K562 (cell line): ENCODE results near the gene DND1. TPM values are rescaled to one million over a fixed set of nuclear protein-coding genes. Genes with fewer than 3 reads are reported as not detected.

Source experiments
- BRD4 ChIP-seq: fragments of 200-600 bp; sonication (generic); IDR thresholded peaks from 2 replicates; pipeline ENCODE4 v1.6.1; 2017; ENCODE audit warnings: inconsistent platforms
- CEBPB ChIP-seq: fragments of 450-650 bp; IDR thresholded peaks from 2 replicates; pipeline ENCODE4 v1.6.1; 2016; ENCODE audit warnings: missing genetic modification characterization, missing compliant biosample characterization
- CEBPG ChIP-seq, 3 experiments: fragments of 200-800 bp in 1 of 3; sonication (Bioruptor generic) in 1 of 3; sonication (generic) in 1 of 3; formaldehyde crosslinking in 1 of 3; IDR thresholded peaks in 2 of 3; conservative IDR thresholded peaks in 1 of 3; 2 replicates each; pipeline versions ENCODE4 v1.6.1 to v1.8.0; 2016 to 2022; ENCODE audit warnings: missing compliant biosample characterization in 2 of 3, missing genetic modification characterization in 2 of 3, mild to moderate bottlenecking in 1 of 3, missing genetic modification reagents in 1 of 3
- EHMT2 ChIP-seq: fragments of 450-650 bp; IDR thresholded peaks from 2 replicates; pipeline ENCODE4 v1.6.1; 2018; ENCODE audit warnings: antibody characterized with exemption
- HSF4 ChIP-seq: fragments of 250-450 bp; sonication (Bioruptor Pico); IDR thresholded peaks from 2 replicates; pipeline ENCODE4 v2.1.2; 2022; ENCODE audit warnings: mild to moderate bottlenecking, moderate library complexity, borderline replicate concordance
- ILK ChIP-seq: fragments of 450-650 bp; IDR thresholded peaks from 2 replicates; pipeline ENCODE4 v1.6.1; 2016; ENCODE audit warnings: missing genetic modification characterization, low read depth, mild to moderate bottlenecking, missing compliant biosample characterization, moderate library complexity, borderline replicate concordance
- SIN3B ChIP-seq: fragments of 450-650 bp; IDR thresholded peaks from 2 replicates; pipeline ENCODE4 v1.6.1; 2017; ENCODE audit warnings: low read depth, mild to moderate bottlenecking, moderate library complexity
- SUPT5H ChIP-seq: fragments of 450-650 bp; IDR thresholded peaks from 2 replicates; pipeline ENCODE4 v1.6.1; 2016
- ZNF121 ChIP-seq: sonication (generic); formaldehyde crosslinking; conservative IDR thresholded peaks from 2 replicates; pipeline ENCODE4 v1.8.0; 2022; ENCODE audit warnings: missing genetic modification reagents
- polyA plus RNA-seq, 8 experiments: library from polyadenylated mRNA; depleted of rRNA in 4 of 8; stranded (reverse) in 5 of 8; unstranded in 3 of 8; fragments of >200 nt; fragmentation: Nextera tagmentation in 2 of 8; fragmentation: Illumina TruSeq in 1 of 8; extraction: Ambion mirVana in 2 of 8; extraction: Trizol in 1 of 8; gene quantifications; 2 replicates each; pipeline versions ENCODE4 v1.2.1 to v1.2.3, GENCODE V29; 2011 to 2014; ENCODE audit warnings: inconsistent platforms in 1 of 8, missing spikeins in 1 of 8
- total RNA-seq, 7 experiments: library from RNA; depleted of rRNA in 6 of 7; stranded (reverse); fragments of >200 nt in 6 of 7; fragmentation: Illumina TruSeq in 2 of 7; extraction: Trizol in 2 of 7; gene quantifications; 2 replicates each; pipeline versions ENCODE4 v1.2.1 to v1.2.3, GENCODE V29; 2011 to 2021; ENCODE audit warnings: low replicate concordance in 1 of 7
- TF ChIP-seq, protein P1 (sequence below): sonication (generic); formaldehyde crosslinking; IDR thresholded peaks from 2 replicates; pipeline ENCODE4 v1.8.1; 2023; ENCODE audit warnings: missing genetic modification reagents, mild to moderate bottlenecking, borderline replicate concordance
- TF ChIP-seq, protein P2 (sequence below): fragments of 250-450 bp; sonication (Bioruptor Pico); IDR thresholded peaks from 2 replicates; pipeline ENCODE4 v1.8.0; 2021; ENCODE audit warnings: mild to moderate bottlenecking, moderate library complexity
- TF ChIP-seq, protein P3 (sequence below): fragments of 450-650 bp; IDR thresholded peaks from 2 replicates; pipeline ENCODE4 v1.6.1; 2017; ENCODE audit warnings: mild to moderate bottlenecking, moderate library complexity

The DND1 gene
- total and polyA plus RNA-seq, 9 of the 15 experiments (the other 6 are each of a cell fraction or from before 2014, with no cell fraction given), result 0.37 to 2.0 (median 0.90) TPM; not detected in 3

DNA sequence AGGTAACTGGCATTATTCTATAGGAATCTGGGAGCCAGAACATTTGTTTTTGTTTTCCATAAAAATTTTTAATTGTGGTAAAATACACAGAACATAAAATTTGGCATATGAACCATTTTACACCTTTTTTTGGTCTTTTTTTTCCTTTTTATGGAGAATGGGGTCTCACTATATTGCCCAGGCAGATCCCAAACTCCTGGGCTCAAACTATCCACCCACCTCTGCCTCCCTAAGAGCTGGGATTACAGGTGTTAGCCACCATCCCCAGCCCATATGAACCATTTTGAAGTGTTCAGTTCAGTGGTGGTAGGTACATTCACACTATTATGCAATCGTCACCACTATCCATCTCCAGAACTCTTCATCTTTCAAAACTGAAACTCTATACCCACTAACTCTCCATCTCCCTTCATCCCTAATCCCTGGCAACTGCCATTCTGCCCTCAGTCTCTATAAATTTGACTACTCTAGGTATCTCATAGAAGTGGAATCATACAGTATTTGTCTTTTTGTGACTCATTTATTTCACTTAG, 40.3 kb upstream of the DND1 start (continued):
- TF ChIP-seq, protein P1, sequence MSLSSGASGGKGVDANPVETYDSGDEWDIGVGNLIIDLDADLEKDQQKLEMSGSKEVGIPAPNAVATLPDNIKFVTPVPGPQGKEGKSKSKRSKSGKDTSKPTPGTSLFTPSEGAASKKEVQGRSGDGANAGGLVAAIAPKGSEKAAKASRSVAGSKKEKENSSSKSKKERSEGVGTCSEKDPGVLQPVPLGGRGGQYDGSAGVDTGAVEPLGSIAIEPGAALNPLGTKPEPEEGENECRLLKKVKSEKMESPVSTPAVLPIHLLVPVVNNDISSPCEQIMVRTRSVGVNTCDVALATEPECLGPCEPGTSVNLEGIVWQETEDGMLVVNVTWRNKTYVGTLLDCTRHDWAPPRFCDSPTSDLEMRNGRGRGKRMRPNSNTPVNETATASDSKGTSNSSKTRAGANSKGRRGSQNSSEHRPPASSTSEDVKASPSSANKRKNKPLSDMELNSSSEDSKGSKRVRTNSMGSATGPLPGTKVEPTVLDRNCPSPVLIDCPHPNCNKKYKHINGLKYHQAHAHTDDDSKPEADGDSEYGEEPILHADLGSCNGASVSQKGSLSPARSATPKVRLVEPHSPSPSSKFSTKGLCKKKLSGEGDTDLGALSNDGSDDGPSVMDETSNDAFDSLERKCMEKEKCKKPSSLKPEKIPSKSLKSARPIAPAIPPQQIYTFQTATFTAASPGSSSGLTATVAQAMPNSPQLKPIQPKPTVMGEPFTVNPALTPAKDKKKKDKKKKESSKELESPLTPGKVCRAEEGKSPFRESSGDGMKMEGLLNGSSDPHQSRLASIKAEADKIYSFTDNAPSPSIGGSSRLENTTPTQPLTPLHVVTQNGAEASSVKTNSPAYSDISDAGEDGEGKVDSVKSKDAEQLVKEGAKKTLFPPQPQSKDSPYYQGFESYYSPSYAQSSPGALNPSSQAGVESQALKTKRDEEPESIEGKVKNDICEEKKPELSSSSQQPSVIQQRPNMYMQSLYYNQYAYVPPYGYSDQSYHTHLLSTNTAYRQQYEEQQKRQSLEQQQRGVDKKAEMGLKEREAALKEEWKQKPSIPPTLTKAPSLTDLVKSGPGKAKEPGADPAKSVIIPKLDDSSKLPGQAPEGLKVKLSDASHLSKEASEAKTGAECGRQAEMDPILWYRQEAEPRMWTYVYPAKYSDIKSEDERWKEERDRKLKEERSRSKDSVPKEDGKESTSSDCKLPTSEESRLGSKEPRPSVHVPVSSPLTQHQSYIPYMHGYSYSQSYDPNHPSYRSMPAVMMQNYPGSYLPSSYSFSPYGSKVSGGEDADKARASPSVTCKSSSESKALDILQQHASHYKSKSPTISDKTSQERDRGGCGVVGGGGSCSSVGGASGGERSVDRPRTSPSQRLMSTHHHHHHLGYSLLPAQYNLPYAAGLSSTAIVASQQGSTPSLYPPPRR (CRISPR knock-in tag), result no peak
- TF ChIP-seq, protein P2, sequence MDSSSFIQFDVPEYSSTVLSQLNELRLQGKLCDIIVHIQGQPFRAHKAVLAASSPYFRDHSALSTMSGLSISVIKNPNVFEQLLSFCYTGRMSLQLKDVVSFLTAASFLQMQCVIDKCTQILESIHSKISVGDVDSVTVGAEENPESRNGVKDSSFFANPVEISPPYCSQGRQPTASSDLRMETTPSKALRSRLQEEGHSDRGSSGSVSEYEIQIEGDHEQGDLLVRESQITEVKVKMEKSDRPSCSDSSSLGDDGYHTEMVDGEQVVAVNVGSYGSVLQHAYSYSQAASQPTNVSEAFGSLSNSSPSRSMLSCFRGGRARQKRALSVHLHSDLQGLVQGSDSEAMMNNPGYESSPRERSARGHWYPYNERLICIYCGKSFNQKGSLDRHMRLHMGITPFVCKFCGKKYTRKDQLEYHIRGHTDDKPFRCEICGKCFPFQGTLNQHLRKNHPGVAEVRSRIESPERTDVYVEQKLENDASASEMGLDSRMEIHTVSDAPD (CRISPR knock-in tag), result no peak
- TF ChIP-seq EHMT2 (no peak), CEBPG (CRISPR knock-in tag; IDR thresholded peaks at IDR 0.05) (no peak), CEBPG (tag; conservative IDR thresholded peaks at IDR 0.05 in 1 of 2, IDR thresholded peaks at IDR 0.05 in 1 of 2) (peak; percentile 24 to 36; a peak in 1 of 4 replicates), SUPT5H (no peak), BRD4 (no peak), HSF4 (CRISPR knock-in tag) (no peak), ZNF121 (peak; percentile 75), ILK (tag) (no peak), CEBPB (tag) (peak; percentile 54), SIN3B (no peak)
- TF ChIP-seq, protein P3, sequence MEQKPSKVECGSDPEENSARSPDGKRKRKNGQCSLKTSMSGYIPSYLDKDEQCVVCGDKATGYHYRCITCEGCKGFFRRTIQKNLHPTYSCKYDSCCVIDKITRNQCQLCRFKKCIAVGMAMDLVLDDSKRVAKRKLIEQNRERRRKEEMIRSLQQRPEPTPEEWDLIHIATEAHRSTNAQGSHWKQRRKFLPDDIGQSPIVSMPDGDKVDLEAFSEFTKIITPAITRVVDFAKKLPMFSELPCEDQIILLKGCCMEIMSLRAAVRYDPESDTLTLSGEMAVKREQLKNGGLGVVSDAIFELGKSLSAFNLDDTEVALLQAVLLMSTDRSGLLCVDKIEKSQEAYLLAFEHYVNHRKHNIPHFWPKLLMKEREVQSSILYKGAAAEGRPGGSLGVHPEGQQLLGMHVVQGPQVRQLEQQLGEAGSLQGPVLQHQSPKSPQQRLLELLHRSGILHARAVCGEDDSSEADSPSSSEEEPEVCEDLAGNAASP, result no peak
